ENCODE measurements around the gene ATF7IP2. TPM values are rescaled to one million over a fixed set of nuclear protein-coding genes. Genes with fewer than 3 reads are reported as not detected.

Gene ATF7IP2
- total and polyA plus RNA-seq, 9 of the 15 experiments (the other 6 are each of a cell fraction or from before 2014, with no cell fraction given): 131 to 515 (median 196) TPM

DNA sequence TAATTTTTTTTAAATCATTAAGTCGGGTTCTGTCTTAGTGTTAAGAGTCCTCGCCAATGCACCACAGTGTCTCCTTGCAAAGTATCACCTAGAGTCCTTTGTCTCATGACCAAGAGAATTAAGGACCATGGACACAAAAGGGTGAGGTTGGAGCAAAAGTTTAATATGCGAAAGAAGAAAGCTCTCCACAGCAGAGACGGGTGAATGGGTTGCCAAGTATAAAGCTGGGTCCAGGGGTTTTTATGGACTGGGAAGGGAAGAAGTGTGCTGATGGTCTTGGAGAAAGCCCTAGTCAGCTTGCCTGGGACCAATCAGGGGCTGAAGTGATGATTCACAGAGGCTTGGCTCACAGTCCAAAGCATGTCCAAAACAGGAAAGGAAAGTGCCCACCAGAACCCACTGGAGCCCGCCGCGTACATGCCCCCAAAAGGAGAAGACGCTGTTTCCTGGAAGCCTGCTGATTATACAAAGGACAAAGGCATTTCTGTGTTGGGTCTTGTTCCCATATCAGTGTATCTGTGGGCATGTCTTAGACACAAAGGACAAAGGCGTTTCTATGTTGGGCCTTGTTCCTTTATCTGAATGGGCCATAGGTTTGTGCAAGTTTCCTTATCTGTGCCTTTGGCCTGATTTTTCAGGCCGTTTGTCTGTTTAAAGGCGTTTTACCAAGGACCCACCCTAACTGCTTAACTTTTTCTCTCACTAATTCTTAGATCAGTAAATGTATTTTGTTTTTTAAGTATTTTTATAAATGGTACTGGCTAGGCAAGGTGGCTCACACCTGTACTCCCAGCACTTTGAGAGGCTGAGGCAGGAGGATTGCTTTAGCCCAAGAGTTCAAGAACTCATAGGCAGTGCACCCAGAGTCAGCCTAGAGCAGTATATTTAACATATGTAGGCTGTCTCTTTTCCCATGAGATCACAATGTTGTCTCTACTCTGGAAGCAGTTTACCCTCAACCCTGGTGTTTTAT lies 28.7 kb upstream of the ATF7IP2 start (continued):
- TF ChIP-seq SREBF1 (IDR thresholded peaks at IDR 0.05; ENCODE audit: borderline replicate concordance, low read depth, low read length) (no peak), LCOR (CRISPR knock-in tag; IDR thresholded peaks at IDR 0.05) (no peak), JUN (IDR thresholded peaks at IDR 0.05; ENCODE audit: borderline replicate concordance, low read depth, low read length) (no peak), JUN (CRISPR knock-in tag; IDR thresholded peaks at IDR 0.05; ENCODE audit: borderline replicate concordance) (no peak), NUFIP1 (IDR thresholded peaks at IDR 0.05; ENCODE audit: partially characterized antibody) (no peak), MYBL2 (IDR thresholded peaks at IDR 0.05; ENCODE audit: low read depth) (peak; percentile 56; the same call in 1 of the 2 replicates), MYBL2 (CRISPR knock-in tag; IDR thresholded peaks at IDR 0.05; ENCODE audit: borderline replicate concordance) (no peak), HNRNPLL (IDR thresholded peaks at IDR 0.05; ENCODE audit: low read depth, low read length, poor library complexity, severe bottlenecking) (no peak), ARID1B (IDR thresholded peaks at IDR 0.05) (peak; percentile 89), ESRRB (CRISPR knock-in tag; IDR thresholded peaks at IDR 0.05; ENCODE audit: borderline replicate concordance) (no peak), ZBTB1 (CRISPR knock-in tag; IDR thresholded peaks at IDR 0.05; ENCODE audit: borderline replicate concordance, low read depth) (no peak), TEAD2 (tag; IDR thresholded peaks at IDR 0.05) (no peak), ZNF239 (CRISPR knock-in tag; IDR thresholded peaks at IDR 0.05) (peak; percentile 80), POLR3A (IDR thresholded peaks at IDR 0.05; ENCODE audit: borderline replicate concordance, extremely low read depth, insufficient read depth, insufficient read length) (no peak), ZNF75A (CRISPR knock-in tag; IDR thresholded peaks at IDR 0.05) (no peak), ZNF449 (CRISPR knock-in tag; IDR thresholded peaks at IDR 0.05) (no peak; the same call in 1 of the 2 replicates), SIN3B (IDR thresholded peaks at IDR 0.05; ENCODE audit: low read depth) (no peak), SREBF2 (CRISPR knock-in tag; IDR thresholded peaks at IDR 0.05) (no peak), PTRF (tag; IDR thresholded peaks at IDR 0.05) (no peak), MTA1 (IDR thresholded peaks at IDR 0.05; ENCODE audit: borderline replicate concordance) (no peak)
- TF ChIP-seq, protein P1, sequence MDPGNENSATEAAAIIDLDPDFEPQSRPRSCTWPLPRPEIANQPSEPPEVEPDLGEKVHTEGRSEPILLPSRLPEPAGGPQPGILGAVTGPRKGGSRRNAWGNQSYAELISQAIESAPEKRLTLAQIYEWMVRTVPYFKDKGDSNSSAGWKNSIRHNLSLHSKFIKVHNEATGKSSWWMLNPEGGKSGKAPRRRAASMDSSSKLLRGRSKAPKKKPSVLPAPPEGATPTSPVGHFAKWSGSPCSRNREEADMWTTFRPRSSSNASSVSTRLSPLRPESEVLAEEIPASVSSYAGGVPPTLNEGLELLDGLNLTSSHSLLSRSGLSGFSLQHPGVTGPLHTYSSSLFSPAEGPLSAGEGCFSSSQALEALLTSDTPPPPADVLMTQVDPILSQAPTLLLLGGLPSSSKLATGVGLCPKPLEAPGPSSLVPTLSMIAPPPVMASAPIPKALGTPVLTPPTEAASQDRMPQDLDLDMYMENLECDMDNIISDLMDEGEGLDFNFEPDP (CRISPR knock-in tag; IDR thresholded peaks at IDR 0.05): no peak
- TF ChIP-seq, protein P2, sequence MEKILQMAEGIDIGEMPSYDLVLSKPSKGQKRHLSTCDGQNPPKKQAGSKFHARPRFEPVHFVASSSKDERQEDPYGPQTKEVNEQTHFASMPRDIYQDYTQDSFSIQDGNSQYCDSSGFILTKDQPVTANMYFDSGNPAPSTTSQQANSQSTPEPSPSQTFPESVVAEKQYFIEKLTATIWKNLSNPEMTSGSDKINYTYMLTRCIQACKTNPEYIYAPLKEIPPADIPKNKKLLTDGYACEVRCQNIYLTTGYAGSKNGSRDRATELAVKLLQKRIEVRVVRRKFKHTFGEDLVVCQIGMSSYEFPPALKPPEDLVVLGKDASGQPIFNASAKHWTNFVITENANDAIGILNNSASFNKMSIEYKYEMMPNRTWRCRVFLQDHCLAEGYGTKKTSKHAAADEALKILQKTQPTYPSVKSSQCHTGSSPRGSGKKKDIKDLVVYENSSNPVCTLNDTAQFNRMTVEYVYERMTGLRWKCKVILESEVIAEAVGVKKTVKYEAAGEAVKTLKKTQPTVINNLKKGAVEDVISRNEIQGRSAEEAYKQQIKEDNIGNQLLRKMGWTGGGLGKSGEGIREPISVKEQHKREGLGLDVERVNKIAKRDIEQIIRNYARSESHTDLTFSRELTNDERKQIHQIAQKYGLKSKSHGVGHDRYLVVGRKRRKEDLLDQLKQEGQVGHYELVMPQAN (IDR thresholded peaks at IDR 0.05; ENCODE audit: borderline replicate concordance): no peak
